A549 (cell line): Measurements from ENCODE around the gene ZSCAN12. TPM values are rescaled to one million over a fixed set of nuclear protein-coding genes. Genes with fewer than 3 reads are reported as not detected.
A peak's percentile ranks its signal among the peaks of the same experiment; 100 is the strongest.

Experiments
- ATAC-seq, 2 experiments: fragments of 200-7000 bp in 1 of 2; fragments of >200 bp in 1 of 2; cut with Nextera tagmentation in 1 of 2; cut with Tn5 transposase in 1 of 2; 3 replicates each; pipeline versions ENCODE4 v1.8.0 to v1.9.1; 2018 to 2020; ENCODE audit warnings: mild to moderate bottlenecking in 1 of 2, moderate library complexity in 1 of 2
- CTCF ChIA-PET: fragments of 300-600 bp; sonication (Branson Sonifier 250); formaldehyde crosslinking; extraction: SDS; loops from one replicate; lab custom pipeline; 2021; ENCODE audit warnings: antibody characterized with exemption, inconsistent platforms; lab: Yijun Ruan, JAX
- POLR2A ChIA-PET: fragments of 350-600 bp; formaldehyde crosslinking; extraction: SDS; loops from one replicate; lab custom pipeline; 2021; ENCODE audit warnings: antibody characterized with exemption, inconsistent platforms; lab: Yijun Ruan, JAX
- DNase-seq, 2 experiments: peaks; one replicate each; pipeline versions ENCODE4 v3.0.0 to v3.0.0-alpha.2; 2011 to 2016; ENCODE audit warnings: low read depth in 1 of 2, low spot score in 1 of 2
- FAIRE-seq: peaks from 2 replicates; lab custom pipeline; 2011; peaks lifted over from hg19 to GRCh38; lab: Jason Lieb, UNC
- H3K27ac ChIP-seq, 2 experiments: fragments of >200 bp; sonication (Bioruptor Twin); formaldehyde crosslinking; 3 replicates each; pipeline ENCODE4 v1.5.1; 2016 to 2017
- H3K4me1 ChIP-seq: fragments of >200 bp; sonication (Bioruptor Twin); formaldehyde crosslinking; 3 replicates; pipeline ENCODE4 v1.6.1; 2016
- H3K4me2 ChIP-seq: fragments of >200 bp; sonication (Bioruptor Twin); formaldehyde crosslinking; 3 replicates; pipeline ENCODE4 v1.6.1; 2016
- H3K4me3 ChIP-seq: fragments of >200 bp; sonication (Bioruptor Twin); formaldehyde crosslinking; 3 replicates; pipeline ENCODE4 v1.5.1; 2016
- H3K9me3 ChIP-seq: fragments of >200 bp; sonication (Bioruptor Twin); formaldehyde crosslinking; 3 replicates; pipeline ENCODE4 v1.6.1; 2016
- CHD2 ChIP-seq: fragments of 150-350 bp; IDR thresholded peaks from 2 replicates; pipeline ENCODE4 v1.6.1; 2014; ENCODE audit warnings: low read length; ENCODE audit not compliant: partially characterized antibody
- EHF ChIP-seq: fragments of 250-450 bp; sonication (Bioruptor Pico); IDR thresholded peaks from 2 replicates; pipeline ENCODE4 v1.5.0; 2020; ENCODE audit warnings: mild to moderate bottlenecking
- EP300 ChIP-seq, 2 experiments: fragments of >200 bp; sonication (Bioruptor Twin); formaldehyde crosslinking; IDR thresholded peaks; 2 replicates in 1 of 2; 3 replicates in 1 of 2; pipeline ENCODE4 v1.6.1; 2016 to 2017
- ESRRA ChIP-seq: fragments of 150-350 bp; IDR thresholded peaks from 2 replicates; pipeline ENCODE4 v1.6.1; 2014; ENCODE audit warnings: mild to moderate bottlenecking, low read length, borderline replicate concordance
- FOSL2 ChIP-seq, 2 experiments: fragments of 450-650 bp in 1 of 2; fragments of >200 bp in 1 of 2; sonication (Bioruptor Twin) in 1 of 2; formaldehyde crosslinking; IDR thresholded peaks; 2 replicates each; pipeline versions ENCODE4 v1.5.0 to v1.6.1; 2016 to 2020; ENCODE audit warnings: mild to moderate bottlenecking in 1 of 2, moderate library complexity in 1 of 2
- HDAC2 ChIP-seq: fragments of 200-600 bp; sonication (generic); IDR thresholded peaks from 2 replicates; pipeline ENCODE4 v1.6.1; 2016
- KDM1A ChIP-seq: fragments of 200-600 bp; sonication (generic); IDR thresholded peaks from 2 replicates; pipeline ENCODE4 v1.6.1; 2016; ENCODE audit warnings: low read depth, mild to moderate bottlenecking
- MAFK ChIP-seq: fragments of 450-650 bp; IDR thresholded peaks from 2 replicates; pipeline ENCODE4 v1.6.1; 2014; ENCODE audit not compliant: partially characterized antibody
- NFE2L2 ChIP-seq: fragments of 150-350 bp; conservative IDR thresholded peaks from 2 replicates; pipeline ENCODE4 v1.6.1; 2014; ENCODE audit warnings: low read length
- POLR2AphosphoS2 ChIP-seq: conservative IDR thresholded peaks from 2 replicates; pipeline ENCODE4 v1.6.1; 2012; ENCODE audit warnings: low read length, improper control_type of control experiment, inconsistent platforms
- RFX5 ChIP-seq: fragments of 450-650 bp; IDR thresholded peaks from 2 replicates; pipeline ENCODE4 v1.7.1; 2014; ENCODE audit warnings: antibody characterized with exemption, mild to moderate bottlenecking, moderate library complexity
- TP53 ChIP-seq: fragments of 250-450 bp; sonication (Bioruptor Pico); IDR thresholded peaks from 2 replicates; pipeline ENCODE4 v1.5.0; 2021; ENCODE audit warnings: mild to moderate bottlenecking, moderate library complexity
- ZSCAN20 ChIP-seq: fragments of 250-450 bp; sonication (Bioruptor Pico); IDR thresholded peaks from 2 replicates; pipeline ENCODE4 v1.8.0; 2022; ENCODE audit warnings: mild to moderate bottlenecking, moderate library complexity
- WGBS: methylation state at CpG from one replicate; pipeline ENCODE4 v1.1.6; 2017; ENCODE audit errors: missing lambda C conversion rate; 5-methylcytosine and 5-hydroxymethylcytosine counted together
- polyA plus RNA-seq, 4 experiments: library from polyadenylated mRNA; depleted of rRNA in 3 of 4; stranded (reverse); fragments of >200 nt; fragmentation: RNase III in 1 of 4; extraction: RNeasy Plus Mini Kit Qiagen cat#74134 plus additional on column Dnase treatment in 1 of 4; gene quantifications; 2 replicates in 3 of 4; 3 replicates in 1 of 4; pipeline ENCODE4 v1.2.3, GENCODE V29; 2011 to 2017
- TF ChIP-seq, protein P1 (sequence below): fragments of 450-650 bp; IDR thresholded peaks from 2 replicates; pipeline ENCODE4 v1.6.1; 2014; ENCODE audit warnings: antibody characterized with exemption
- TF ChIP-seq, protein P2 (sequence below): fragments of 200-600 bp; sonication (generic); IDR thresholded peaks from 2 replicates; pipeline ENCODE4 v1.6.1; 2016; ENCODE audit warnings: antibody characterized with exemption, mild to moderate bottlenecking, moderate library complexity
- TF ChIP-seq, protein P3 (sequence below): fragments of >200 bp; sonication (Bioruptor Twin); formaldehyde crosslinking; IDR thresholded peaks from 3 replicates; pipeline ENCODE4 v1.6.1; 2016
- TF ChIP-seq, protein P4 (sequence below): IDR thresholded peaks from 2 replicates; pipeline ENCODE4 v1.6.1; 2012; ENCODE audit warnings: low read depth, borderline replicate concordance
- TF ChIP-seq, protein P5 (sequence below): fragments of 250-450 bp; sonication (Bioruptor Pico); IDR thresholded peaks from 2 replicates; pipeline ENCODE4 v1.5.0; 2020; ENCODE audit warnings: low read depth, mild to moderate bottlenecking, moderate library complexity
- TF ChIP-seq, protein P6 (sequence below): fragments of 150-350 bp; IDR thresholded peaks from 2 replicates; pipeline ENCODE4 v1.6.1; 2014; ENCODE audit warnings: low read depth, mild to moderate bottlenecking, low read length

The ZSCAN12 gene
- polyA plus RNA-seq, 2 of the 4 experiments (the other 2 are of a cell fraction), result 1.9 to 3.3 TPM

DNA sequence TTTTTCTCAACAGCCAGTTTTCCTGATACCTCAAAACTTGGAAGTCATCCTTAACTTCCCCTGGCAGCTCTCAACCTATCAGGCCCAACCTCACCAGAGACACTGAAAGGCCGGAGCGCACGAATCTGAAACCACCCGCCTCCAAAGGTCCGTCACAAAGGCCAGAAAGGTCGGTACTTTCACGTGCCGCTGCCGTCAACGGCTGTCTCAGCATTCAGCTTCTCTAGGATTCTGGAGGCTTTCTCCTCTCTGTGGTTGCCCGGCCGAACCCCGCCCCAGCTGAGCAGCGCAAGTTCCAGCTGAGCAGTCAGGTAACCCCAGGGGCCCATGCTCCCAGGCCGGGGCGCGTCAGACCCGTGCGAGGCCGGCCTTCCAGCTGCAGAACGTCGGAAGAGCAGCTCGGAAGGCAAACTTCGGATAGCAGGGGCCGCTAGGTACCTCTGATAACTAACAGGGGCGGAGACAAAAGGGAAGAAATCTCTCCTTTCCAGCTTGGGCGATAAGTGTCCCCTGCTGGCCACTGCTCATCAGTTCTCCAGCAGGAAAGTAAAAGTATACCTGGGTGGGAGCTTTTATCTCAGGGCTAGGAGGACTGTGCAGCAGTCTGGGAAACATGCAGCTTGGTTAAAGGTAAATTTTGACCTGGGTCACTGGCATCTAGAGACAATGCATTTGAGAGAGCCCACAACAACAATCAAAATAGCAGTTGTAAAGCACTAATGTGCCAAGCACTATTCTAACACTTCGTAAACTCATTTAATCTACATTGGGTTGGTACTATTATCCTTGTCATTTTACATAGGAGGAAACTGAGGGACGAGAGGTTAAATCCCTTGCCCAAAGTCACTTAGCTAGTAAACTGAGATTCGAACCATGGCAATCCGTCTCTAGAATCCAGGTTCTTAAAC lies 16.1 kb downstream of the ZSCAN12 start (continued):
- TF ChIP-seq NFE2L2 (no peak), MAFK (no peak), EP300 (IDR thresholded peaks at IDR 0.05) (no peak), POLR2AphosphoS2 (no peak)
- TF ChIP-seq, protein P1, sequence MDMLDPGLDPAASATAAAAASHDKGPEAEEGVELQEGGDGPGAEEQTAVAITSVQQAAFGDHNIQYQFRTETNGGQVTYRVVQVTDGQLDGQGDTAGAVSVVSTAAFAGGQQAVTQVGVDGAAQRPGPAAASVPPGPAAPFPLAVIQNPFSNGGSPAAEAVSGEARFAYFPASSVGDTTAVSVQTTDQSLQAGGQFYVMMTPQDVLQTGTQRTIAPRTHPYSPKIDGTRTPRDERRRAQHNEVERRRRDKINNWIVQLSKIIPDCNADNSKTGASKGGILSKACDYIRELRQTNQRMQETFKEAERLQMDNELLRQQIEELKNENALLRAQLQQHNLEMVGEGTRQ, result peak; percentile 39; the same call in 1 of the 2 replicates
- TF ChIP-seq, protein P2, sequence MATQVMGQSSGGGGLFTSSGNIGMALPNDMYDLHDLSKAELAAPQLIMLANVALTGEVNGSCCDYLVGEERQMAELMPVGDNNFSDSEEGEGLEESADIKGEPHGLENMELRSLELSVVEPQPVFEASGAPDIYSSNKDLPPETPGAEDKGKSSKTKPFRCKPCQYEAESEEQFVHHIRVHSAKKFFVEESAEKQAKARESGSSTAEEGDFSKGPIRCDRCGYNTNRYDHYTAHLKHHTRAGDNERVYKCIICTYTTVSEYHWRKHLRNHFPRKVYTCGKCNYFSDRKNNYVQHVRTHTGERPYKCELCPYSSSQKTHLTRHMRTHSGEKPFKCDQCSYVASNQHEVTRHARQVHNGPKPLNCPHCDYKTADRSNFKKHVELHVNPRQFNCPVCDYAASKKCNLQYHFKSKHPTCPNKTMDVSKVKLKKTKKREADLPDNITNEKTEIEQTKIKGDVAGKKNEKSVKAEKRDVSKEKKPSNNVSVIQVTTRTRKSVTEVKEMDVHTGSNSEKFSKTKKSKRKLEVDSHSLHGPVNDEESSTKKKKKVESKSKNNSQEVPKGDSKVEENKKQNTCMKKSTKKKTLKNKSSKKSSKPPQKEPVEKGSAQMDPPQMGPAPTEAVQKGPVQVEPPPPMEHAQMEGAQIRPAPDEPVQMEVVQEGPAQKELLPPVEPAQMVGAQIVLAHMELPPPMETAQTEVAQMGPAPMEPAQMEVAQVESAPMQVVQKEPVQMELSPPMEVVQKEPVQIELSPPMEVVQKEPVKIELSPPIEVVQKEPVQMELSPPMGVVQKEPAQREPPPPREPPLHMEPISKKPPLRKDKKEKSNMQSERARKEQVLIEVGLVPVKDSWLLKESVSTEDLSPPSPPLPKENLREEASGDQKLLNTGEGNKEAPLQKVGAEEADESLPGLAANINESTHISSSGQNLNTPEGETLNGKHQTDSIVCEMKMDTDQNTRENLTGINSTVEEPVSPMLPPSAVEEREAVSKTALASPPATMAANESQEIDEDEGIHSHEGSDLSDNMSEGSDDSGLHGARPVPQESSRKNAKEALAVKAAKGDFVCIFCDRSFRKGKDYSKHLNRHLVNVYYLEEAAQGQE, result no peak
- TF ChIP-seq, protein P3, sequence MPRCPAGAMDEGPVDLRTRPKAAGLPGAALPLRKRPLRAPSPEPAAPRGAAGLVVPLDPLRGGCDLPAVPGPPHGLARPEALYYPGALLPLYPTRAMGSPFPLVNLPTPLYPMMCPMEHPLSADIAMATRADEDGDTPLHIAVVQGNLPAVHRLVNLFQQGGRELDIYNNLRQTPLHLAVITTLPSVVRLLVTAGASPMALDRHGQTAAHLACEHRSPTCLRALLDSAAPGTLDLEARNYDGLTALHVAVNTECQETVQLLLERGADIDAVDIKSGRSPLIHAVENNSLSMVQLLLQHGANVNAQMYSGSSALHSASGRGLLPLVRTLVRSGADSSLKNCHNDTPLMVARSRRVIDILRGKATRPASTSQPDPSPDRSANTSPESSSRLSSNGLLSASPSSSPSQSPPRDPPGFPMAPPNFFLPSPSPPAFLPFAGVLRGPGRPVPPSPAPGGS, result no peak

DNA sequence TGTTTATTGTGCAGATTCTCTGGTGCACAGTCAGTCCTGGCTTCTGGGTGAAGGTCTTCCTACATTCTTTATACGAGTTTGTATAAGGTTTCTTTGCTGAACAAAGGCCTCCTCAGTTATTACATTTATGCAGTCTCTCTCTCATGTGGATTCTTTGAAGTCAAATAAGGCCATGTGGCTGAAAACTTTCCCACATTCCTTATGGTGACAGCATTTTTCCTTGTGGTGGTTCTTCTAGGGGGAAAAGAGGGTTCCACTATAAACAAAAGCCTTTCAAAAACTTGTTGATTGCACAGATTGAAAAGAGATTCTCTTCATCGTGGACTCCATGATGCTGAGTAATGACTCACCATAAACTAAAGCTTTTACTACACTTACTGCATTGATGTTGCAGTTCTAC lies 19.2 kb downstream of the ZSCAN12 start:
- CTCF ChIA-PET, result interaction anchor here (2.6 kb wide), 1 partner anchor 24 kb away, joined by 17 read pairs; no protein-coding TSS in a partner anchor
- Histone ChIP-seq H3K27ac (no peak overlapping the region), H3K9me3 (0 out of 3 replicates have a peak, but pooled peaks cover 7% of the 10 kb centered on the region), H3K4me2 (no peak overlapping the region), H3K4me1 (peaks cover 8% of the 10 kb centered on the region; the same call in 2 of the 3 replicates), H3K4me3 (no peak overlapping the region)
- FAIRE-seq (no peak), DNase-seq (no peak), ATAC-seq (no peak)
- 91% methylated on average over 2 of the region's 2 CpGs for WGBS
- POLR2A ChIA-PET, result no interaction called here
- TF ChIP-seq CHD2 (no peak), ESRRA (no peak), KDM1A (no peak), HDAC2 (no peak), TP53 (CRISPR knock-in tag) (no peak), FOSL2 (IDR thresholded peaks at IDR 0.05) (no peak), FOSL2 (CRISPR knock-in tag; IDR thresholded peaks at IDR 0.05) (no peak), EHF (CRISPR knock-in tag) (no peak), ZSCAN20 (CRISPR knock-in tag) (no peak), RFX5 (no peak), POLR2AphosphoS2 (no peak)
- TF ChIP-seq, protein P2, result no peak
- TF ChIP-seq, protein P3, result no peak
- TF ChIP-seq, protein P4, sequence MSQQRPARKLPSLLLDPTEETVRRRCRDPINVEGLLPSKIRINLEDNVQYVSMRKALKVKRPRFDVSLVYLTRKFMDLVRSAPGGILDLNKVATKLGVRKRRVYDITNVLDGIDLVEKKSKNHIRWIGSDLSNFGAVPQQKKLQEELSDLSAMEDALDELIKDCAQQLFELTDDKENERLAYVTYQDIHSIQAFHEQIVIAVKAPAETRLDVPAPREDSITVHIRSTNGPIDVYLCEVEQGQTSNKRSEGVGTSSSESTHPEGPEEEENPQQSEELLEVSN, result no peak
- TF ChIP-seq, protein P5, sequence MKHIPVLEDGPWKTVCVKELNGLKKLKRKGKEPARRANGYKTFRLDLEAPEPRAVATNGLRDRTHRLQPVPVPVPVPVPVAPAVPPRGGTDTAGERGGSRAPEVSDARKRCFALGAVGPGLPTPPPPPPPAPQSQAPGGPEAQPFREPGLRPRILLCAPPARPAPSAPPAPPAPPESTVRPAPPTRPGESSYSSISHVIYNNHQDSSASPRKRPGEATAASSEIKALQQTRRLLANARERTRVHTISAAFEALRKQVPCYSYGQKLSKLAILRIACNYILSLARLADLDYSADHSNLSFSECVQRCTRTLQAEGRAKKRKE (CRISPR knock-in tag), result no peak
- TF ChIP-seq, protein P6, sequence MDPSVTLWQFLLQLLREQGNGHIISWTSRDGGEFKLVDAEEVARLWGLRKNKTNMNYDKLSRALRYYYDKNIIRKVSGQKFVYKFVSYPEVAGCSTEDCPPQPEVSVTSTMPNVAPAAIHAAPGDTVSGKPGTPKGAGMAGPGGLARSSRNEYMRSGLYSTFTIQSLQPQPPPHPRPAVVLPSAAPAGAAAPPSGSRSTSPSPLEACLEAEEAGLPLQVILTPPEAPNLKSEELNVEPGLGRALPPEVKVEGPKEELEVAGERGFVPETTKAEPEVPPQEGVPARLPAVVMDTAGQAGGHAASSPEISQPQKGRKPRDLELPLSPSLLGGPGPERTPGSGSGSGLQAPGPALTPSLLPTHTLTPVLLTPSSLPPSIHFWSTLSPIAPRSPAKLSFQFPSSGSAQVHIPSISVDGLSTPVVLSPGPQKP, result no peak
